Neutrophil (primary cell): ENCODE results near the gene B4GALNT2.

Source experiments
- H3K27ac ChIP-seq: fragments of 200-600 bp; sonication (generic); 2 replicates; pipeline ENCODE4 v1.5.1; 2016; ENCODE audit warnings: mild to moderate bottlenecking, moderate library complexity
- H3K27me3 ChIP-seq: fragments of 200-600 bp; sonication (generic); 2 replicates; pipeline ENCODE4 v1.6.0; 2016; ENCODE audit warnings: mild to moderate bottlenecking
- H3K36me3 ChIP-seq: fragments of 200-600 bp; sonication (generic); 2 replicates; pipeline ENCODE4 v1.5.1; 2017
- H3K4me1 ChIP-seq, 2 experiments: fragments of 200-600 bp in 1 of 2; sonication (generic) in 1 of 2; 1 replicate in 1 of 2; 2 replicates in 1 of 2; pipeline versions ENCODE4 v1.5.1 to v1.6.1; 2013 to 2016; ENCODE audit warnings: low read depth in 1 of 2, low read length in 1 of 2, mild to moderate bottlenecking in 1 of 2, moderate library complexity in 1 of 2; ENCODE audit not compliant: control insufficient read depth in 1 of 2, insufficient read depth in 1 of 2
- H3K4me3 ChIP-seq, 2 experiments: fragments of 200-600 bp in 1 of 2; sonication (generic) in 1 of 2; 1 replicate in 1 of 2; 2 replicates in 1 of 2; pipeline ENCODE4 v1.5.1; 2013 to 2016; ENCODE audit warnings: low read depth in 1 of 2, low read length in 1 of 2, mild to moderate bottlenecking in 1 of 2, moderate library complexity in 1 of 2
- H3K9me3 ChIP-seq: fragments of 200-600 bp; sonication (generic); 2 replicates; pipeline ENCODE4 v1.5.1; 2016
- CTCF ChIP-seq: fragments of 200-600 bp; sonication (generic); IDR thresholded peaks from 2 replicates; pipeline ENCODE4 v1.5.1; 2016; ENCODE audit warnings: antibody characterized with exemption

B4GALNT2 gene

GRCh38 chr17:49151996-49152395 lies 19.4 kb downstream of the B4GALNT2 start:
- Histone ChIP-seq H3K9me3 (no peaks in the 10 kb centered on the region), H3K36me3 (no peaks in the 10 kb centered on the region), H3K4me3 (no peak overlapping the region), H3K27ac (no peak overlapping the region), H3K27me3 (peaks cover 57% of the 10 kb centered on the region), H3K4me1 (no peaks in the 10 kb centered on the region)
- no peak for TF ChIP-seq CTCF

DNA sequence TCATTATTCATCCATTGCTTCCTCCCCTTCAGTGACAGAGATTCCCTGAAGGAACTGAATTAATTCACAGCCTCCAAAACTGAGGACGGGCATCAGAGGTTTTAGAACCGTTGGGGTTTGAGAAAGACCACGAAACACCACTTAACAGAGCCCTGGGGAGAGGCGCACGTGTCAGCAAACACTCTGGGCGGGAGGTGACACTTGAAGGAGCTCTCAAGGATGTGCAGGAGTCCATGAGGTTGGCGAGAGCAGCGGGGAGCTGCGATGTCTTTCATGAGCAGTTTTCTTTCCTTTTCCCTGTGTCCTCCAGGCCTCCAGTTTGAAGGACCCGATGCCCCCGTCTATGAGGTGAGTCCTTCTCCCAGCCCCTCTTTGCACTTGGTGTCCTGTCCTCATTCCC lies 23.7 kb downstream of the B4GALNT2 start:
- no peak overlapping the region for H3K4me3 ChIP-seq
- TF ChIP-seq CTCF, result no peak
- H3K27ac ChIP-seq, result no peak overlapping the region
- no peaks in the 10 kb centered on the region for H3K4me1 ChIP-seq
- no peaks in the 10 kb centered on the region for H3K9me3 ChIP-seq
- peaks cover 90% of the 10 kb centered on the region for H3K27me3 ChIP-seq
- no peaks in the 10 kb centered on the region for H3K36me3 ChIP-seq

- Histone ChIP-seq H3K36me3 (no peaks in the 10 kb centered on the region), H3K4me3 (no peak overlapping the region), H3K27me3 (peaks cover 75% of the 10 kb centered on the region), H3K27ac (no peak overlapping the region), H3K4me1 (no peaks in the 10 kb centered on the region), H3K9me3 (no peaks in the 10 kb centered on the region)
- no peak for TF ChIP-seq CTCF
Measured at GRCh38 chr17:49157784-49158183, 25.2 kb downstream of the B4GALNT2 start.

- Histone ChIP-seq H3K4me1 (no peaks in the 10 kb centered on the region), H3K9me3 (no peaks in the 10 kb centered on the region), H3K27ac (no peak overlapping the region), H3K27me3 (peaks cover 57% of the 10 kb centered on the region), H3K36me3 (no peaks in the 10 kb centered on the region), H3K4me3 (no peak overlapping the region)
- TF ChIP-seq CTCF, result no peak
Measured at GRCh38 chr17:49162866-49163265, 30.3 kb downstream of the B4GALNT2 start.

- no peak overlapping the region for H3K27ac ChIP-seq
- H3K9me3 ChIP-seq, result no peaks in the 10 kb centered on the region
- no peak for TF ChIP-seq CTCF
Measured at GRCh38 chr17:49165143-49165542, 32.6 kb downstream of the B4GALNT2 start.

DNA sequence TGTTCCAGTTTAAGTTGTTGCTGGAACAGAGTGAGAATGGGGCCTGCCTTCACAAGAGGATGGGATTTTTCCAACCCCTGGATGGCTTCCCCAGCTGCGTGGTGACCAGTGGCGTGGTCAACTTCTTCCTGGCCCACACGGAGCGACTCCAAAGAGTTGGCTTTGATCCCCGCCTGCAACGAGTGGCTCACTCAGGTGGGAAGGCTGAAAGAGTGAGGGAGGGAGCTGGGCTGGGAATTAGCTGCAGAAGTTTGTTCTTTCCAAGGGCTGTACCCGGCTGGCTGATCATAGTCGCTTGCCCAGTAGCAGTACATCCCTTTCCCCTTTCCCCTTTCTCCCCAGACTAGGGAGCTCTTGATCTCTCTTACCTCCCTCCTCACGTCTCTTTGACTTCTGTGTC lies 36.1 kb downstream of the B4GALNT2 start:
- Histone ChIP-seq H3K4me1 (no peaks in the 10 kb centered on the region), H3K27me3 (peaks cover 81% of the 10 kb centered on the region)

More at GRCh38 chr17:49165143-49165542, 32.6 kb downstream of the B4GALNT2 start:
- H3K4me1 ChIP-seq, result no peaks in the 10 kb centered on the region
- H3K4me3 ChIP-seq, result no peak overlapping the region
- H3K36me3 ChIP-seq, result no peaks in the 10 kb centered on the region
- H3K27me3 ChIP-seq, result peaks cover 57% of the 10 kb centered on the region

More for the DNA sequence above, 36.1 kb downstream of the B4GALNT2 start:
- H3K27ac ChIP-seq, result no peak overlapping the region
- H3K4me3 ChIP-seq, result no peak overlapping the region
- no peaks in the 10 kb centered on the region for H3K9me3 ChIP-seq
- no peaks in the 10 kb centered on the region for H3K36me3 ChIP-seq
- TF ChIP-seq CTCF, result no peak
